GM21737 (cell line): ENCODE measurements around the gene CHAMP1.

ENCODE experiments used
- ATAC-seq: cut with Tn5 transposase; IDR thresholded peaks from one replicate; pipeline ENCODE4 v1.9.1; 2021; ENCODE audit warnings: mild to moderate bottlenecking, moderate library complexity; ENCODE audit not compliant: unreplicated experiment

Gene CHAMP1, protein sequence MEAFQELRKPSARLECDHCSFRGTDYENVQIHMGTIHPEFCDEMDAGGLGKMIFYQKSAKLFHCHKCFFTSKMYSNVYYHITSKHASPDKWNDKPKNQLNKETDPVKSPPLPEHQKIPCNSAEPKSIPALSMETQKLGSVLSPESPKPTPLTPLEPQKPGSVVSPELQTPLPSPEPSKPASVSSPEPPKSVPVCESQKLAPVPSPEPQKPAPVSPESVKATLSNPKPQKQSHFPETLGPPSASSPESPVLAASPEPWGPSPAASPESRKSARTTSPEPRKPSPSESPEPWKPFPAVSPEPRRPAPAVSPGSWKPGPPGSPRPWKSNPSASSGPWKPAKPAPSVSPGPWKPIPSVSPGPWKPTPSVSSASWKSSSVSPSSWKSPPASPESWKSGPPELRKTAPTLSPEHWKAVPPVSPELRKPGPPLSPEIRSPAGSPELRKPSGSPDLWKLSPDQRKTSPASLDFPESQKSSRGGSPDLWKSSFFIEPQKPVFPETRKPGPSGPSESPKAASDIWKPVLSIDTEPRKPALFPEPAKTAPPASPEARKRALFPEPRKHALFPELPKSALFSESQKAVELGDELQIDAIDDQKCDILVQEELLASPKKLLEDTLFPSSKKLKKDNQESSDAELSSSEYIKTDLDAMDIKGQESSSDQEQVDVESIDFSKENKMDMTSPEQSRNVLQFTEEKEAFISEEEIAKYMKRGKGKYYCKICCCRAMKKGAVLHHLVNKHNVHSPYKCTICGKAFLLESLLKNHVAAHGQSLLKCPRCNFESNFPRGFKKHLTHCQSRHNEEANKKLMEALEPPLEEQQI

DNA sequence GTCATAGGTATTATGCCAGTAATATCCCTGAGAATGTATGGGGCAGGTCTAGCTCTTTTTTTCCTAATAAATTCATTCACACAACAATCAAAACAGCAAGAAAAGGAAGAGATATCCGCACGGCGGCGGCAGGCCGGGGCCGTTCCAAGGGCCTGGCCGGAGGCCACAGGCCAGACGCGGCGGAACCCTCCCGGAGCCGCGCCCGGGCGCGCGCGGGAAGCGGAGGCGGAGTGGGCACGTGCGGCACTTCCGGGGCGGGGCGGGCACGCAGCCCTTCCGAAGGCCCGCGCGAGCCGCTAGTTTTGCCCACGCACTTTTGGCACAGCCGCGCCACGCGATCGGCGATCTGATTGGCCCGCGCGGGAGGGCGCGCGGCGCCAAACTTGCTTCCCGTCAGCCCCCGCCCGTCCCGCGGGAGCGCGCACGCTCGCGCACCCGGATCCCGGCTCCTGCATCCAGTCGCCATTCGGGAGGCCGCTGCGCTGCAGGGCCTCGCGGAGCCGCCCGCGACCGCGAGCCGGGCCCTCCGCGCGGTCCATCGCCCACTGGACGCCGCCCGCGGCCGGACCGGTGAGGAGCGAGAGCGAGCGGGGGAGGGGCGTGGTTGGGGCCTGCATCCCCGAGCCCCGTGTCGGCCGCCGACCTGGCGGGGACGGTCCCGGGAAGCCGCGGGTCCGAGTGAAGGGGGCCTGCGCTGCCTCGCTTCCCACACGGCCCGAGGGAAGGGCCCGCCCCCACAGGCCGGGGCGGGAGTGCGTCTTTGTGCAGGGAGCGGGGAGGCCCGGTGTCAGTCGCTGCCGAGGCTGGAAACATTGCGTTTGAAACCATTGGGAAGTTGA lies at the start of gene CHAMP1:
CHAMP1 (plus strand) TSS at position 430 of the 839 bp plus-strand sequence. CDS start 9,340 bp downstream, outside the sequence.
- peak; percentile 79 for ATAC-seq

DNA sequence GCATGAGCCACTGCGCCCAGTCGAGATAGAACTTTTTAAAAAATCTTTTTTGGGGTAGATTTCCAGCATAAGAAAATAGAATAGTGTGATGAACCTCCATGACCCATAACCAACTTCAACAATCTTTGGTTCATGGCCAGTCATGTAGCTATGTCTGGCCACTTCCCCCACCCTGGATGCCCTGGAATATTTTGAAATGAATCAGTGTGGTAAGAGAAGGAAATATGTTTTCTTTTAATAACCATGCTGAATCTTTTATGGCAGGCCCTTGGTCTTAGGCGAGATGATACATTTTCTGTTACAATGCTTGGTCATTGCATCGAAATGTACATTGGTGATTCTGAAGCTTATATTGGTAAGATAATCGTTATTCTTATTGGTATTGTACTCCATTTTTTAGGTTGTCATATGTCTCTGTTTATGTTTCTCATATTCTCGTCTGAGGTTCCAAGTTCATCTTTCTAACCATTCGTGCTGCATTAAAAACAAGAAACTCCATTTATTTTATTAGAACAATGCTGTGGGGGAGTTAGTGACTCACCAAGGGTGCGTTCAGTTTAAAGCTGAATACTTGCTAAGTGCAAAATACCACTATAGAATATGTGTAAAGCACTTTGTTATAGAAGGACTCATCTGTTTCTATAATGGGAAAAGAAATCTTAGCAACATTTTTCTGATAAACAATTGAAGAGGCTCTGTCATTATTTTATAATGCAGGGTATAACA lies 49.3 kb upstream of the CHAMP1 start:
- ATAC-seq, result no peak

DNA sequence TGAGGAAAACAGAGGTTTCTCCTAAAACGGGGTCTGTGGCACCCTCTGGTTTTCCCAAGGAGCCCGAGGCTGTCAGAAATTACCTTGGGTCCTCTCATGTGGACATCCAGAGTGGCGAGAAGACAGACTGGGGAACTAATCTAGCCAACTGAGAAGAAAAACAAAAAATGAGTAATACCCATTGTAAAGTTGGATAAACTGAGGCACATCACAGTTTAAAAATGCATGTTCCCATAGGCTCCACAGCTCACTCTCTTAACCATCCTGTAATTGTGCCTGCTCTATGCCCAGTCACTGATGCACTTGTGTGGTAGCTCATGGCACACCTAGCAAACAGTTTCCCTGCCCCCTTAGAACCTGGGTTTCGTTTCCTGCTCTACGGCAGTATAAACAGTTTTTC lies 48.1 kb upstream of the CHAMP1 start:
- no peak for ATAC-seq

DNA sequence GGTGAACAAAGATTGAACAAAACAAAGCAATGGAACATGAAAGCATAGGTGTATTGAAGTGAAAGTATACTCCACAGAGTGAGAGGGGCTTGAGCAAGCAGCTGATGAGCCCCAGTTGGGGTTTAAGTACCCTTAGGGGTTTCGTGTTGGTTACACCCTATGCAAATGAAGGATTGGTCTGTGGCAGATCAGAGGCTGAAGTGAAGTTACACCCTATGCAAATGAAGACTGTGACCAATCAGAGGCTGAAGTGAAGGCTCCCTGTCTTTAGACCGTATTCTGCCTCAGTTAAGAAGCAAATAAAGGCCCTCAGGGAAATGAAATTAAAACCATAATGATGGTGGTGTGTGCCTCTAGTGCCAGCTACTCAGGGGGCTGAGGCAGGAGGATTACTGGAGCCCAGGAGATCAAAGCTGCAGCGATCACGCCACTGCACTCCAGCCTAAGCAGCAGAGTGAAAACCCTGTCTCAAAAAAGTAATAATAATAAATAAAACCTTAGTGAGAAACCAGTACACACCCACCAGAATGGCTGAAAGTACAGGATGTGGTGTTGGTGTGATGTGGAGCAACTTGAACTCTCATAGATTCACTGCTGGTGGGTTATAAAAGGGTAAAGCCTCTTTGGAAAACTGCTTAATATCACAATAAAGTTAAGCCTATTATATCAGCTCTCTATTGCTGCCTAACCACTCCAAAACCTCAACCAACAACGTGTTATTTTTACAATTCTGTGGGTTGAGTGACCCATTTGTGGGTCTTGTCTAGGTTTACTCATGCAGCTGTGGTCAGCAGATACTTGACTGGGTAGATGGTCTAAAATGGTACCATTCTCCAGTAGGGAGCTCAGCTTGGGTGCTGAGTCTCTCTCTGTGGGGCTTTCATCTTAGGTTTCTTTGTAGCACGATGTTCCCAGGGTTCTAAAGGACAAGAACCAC lies 45.7 kb upstream of the CHAMP1 start:
- no peak for ATAC-seq

DNA sequence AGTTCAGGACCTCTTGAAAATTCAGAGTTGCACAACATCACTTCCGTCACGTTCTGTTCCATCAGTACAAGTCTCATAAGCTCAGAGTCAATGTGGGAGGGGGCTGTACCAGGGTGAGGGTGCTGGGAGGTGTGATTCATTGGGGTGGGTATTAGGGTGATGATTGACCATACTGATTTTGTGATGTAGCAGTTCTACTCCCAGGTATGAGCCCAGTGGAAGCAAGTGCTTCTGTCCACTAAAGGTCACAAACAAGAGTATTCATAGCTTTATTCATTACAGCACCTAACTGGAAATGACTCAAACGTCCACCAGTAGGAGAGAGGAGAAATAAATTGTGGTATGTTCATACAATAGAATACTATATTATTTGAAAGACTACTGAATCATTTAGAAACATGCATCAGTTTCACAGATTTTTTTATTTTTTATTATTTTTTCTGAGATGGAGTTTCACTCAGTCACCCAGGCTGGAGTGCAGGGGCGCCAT lies 45.0 kb upstream of the CHAMP1 start:
- no peak for ATAC-seq

DNA sequence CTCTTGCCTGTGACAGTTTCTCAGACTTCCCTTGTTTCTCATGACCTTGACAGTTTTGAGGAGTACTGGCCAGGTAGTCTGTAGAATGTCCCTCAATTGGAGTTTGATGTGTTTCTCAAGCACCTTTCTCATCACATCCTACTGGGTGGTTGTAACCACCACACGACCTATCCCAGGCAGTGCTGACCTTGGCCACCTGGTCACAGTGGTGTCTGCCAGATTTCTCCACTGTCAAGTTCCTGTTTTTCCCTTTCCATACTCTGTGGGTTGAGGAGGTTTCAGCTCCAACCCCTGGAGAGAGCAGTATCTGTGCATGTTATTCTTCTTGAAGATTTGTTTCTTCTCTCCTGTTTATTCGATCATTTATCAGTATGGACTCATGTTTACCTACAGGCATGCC lies 41.3 kb upstream of the CHAMP1 start:
- ATAC-seq, result no peak

DNA sequence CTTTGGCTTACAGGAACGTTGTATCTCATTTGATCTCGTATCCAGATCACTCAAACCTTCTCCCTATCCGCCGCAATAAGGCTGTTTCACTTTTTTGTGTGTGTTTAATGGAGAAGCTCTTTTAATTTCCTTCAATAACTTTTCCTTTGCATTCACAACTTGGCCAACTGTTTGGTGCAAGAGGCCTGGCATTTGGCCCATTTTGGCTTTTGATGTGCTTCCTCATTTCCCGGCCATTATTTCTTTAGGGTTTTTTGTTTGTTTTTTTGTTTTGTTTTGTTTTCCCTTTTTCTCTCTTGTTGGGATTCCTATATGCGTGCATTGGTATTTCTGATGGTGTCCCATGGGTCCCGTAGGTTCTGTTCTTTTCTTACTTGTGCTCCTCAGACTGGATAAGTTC lies 39.0 kb upstream of the CHAMP1 start:
- ATAC-seq, result no peak

DNA sequence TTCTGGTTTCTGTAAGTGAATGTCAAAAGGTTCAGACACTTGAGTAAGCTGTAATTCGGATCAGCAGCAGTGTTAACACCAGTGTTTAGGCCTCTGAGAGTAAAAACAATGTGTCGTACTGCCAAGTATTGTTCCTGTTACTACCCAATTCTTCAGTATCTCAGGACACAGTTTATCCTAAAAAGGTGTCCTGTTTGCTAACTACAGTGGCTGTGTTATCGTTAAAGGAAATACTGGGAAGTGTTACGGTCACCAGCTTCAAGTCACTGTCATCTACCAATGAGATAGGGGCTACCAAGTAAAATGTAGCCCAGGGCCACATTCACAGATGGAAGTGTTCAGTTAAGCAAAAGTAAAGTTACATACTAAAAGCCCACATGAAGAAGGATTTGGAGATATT lies 35.2 kb upstream of the CHAMP1 start:
- no peak for ATAC-seq

DNA sequence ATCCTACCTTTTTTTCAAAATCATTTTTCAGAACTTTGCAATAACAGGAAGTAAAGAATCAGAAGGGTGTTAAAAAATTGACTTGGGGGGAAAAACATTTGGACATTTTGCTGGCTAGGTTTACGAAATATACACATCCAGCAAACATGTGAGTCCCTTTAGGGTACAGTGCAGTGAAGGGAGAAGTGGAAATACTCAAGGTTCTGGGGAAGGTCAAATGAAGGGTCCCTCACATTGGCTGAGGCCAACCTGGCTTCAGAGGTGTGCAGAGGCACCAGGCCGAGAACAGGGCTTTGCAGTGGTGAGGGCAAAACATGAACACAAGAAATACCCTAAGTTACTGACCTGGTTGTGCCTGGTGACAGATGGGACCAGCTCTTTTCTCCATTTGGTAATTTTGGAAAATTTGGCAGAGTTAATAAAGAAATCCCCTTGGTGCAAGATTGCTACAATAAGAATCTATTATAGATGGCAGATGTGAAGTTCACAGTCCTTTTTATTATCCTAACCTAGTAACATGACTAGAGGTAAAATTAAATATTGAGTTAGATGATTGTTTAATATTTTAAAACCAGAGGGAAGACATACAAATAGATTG lies 34.4 kb upstream of the CHAMP1 start:
- no peak for ATAC-seq

DNA sequence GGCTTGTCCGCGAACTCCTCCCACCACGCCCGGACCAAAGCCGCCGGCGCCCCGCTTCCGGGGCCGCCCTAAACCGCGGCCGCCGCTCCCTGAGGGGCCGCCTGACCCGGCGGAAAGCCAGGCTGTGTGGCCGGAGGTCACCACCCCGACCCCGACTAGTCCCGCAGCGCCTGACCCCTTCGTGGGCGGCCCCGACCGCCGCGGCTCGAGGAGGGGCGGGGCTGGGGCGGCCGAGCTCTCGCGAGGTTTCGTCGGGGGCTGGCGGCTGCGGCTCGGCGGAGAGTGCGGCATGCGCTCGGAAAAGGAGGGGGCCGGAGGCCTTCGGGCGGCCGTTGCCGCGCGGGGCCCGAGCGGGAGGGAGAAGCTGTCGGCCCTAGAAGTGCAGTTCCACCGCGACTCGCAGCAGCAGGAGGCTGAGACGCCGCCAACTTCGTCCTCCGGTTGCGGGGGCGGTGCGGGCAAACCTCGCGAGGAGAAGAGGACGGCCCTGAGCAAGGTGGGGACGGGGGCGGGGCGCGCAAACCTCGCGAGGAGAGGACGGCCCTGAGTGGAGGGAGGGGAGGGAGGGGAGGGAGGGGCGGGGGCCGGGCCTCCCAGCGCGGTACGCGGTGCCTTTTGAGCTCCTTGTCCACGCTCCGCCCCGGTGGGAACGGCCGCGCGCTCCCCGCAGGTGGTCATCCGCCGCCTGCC lies 32.8 kb upstream of the CHAMP1 start, which contains the start of gene UPF3A:
UPF3A (plus strand) TSS at position 251 of the 690 bp plus-strand sequence; CDS start at position 290, 39 bp downstream.
- peak; percentile 67 for ATAC-seq

DNA sequence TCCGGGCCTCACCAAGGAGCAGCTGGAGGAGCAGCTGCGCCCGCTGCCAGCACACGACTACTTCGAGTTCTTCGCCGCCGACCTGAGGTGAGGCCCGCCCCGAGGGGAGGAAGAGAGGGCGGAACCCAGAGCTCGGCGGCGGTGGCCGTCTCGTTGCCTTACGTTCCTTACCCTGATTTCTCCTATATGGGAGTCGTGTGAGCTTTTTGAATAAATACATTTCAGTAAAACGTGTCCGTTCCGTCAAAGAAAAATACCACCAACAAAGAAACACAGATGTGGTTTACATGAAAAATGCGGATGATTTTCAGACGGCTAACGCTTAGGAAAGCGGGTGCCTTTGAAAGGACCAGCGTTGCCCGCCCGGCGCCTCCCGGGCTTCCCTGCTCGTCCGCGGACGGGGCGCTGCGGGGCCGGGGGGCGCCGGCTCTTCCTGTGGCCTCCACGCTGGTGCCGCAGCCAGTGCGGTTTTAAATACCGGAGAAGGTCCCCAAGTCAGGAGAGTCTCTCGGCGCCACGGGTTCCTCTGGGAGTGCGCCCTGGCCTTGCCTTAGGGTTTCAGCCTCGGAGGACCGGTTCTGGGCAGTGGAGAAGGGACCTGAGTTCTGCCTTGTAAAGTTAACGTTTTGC lies 32.1 kb upstream of the CHAMP1 start:
- ATAC-seq, result peak; percentile 45

DNA sequence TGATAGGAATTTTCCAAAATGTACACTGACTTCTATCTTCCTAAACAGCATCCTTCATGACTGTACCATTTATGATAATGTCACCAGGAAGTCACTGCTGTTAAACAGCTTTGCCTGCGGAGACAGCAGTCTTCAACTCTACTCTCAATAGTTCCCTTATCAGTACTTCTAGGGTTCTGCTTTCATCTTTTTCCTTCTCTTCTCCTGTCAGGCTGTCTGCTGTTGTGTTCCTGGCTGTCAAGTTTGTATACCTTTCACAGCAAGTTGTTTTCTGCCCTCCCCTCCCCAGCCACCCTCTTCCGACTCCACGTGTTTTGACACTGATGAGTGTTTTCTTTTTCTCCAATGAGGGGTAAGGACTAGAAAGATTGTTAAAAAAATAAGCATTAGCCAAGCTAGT lies 30.7 kb upstream of the CHAMP1 start:
- no peak for ATAC-seq

DNA sequence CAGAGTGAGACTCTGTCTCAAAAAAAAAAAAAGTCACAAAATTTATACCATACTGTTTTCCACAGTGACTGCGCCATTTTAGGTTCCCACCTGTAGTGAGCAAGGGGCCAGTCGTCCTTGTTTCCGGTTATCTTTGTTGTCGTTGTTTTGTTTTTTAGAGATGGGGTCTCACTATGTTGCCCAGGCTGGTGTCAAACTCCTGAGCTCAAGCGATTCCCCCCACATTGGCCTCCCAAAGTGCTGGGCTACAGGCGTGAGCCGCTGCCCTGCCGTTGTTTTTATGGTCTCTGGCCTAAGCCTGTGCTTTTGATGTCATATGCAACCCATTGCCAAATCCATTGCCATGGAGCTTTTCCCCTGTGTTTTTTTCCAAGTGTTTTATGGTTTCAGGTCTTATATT lies 29.6 kb upstream of the CHAMP1 start:
- no peak for ATAC-seq

DNA sequence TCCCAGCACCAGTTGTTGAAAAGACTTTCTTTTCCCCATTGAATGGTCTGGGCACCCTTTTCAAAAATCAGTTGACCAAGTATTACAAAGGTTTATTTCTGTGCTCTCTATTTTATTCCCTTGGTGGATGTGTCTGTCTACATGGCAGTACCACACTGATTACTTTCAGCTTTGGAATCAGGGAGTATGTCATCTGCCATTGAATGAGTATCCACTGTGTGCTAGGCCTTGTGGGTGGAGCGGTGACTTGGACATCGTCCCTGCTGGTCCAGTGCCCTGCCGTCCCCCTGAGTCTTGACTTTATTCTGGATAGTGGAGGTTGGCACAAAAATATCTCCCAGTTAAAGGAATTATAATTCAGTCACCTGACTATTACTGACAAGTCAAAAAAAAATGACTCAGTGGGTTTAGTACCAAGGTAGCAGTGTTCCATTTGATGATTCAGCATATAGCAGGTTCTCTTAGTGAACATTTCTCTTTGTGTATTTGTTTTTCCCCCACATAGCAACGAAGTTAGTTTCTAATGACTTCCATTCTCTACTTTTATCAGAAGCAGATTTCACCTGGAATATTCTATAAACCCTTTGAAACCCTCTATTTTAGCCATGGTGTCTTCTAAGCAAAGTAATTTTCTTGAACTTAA lies 29.0 kb upstream of the CHAMP1 start:
- no peak for ATAC-seq

DNA sequence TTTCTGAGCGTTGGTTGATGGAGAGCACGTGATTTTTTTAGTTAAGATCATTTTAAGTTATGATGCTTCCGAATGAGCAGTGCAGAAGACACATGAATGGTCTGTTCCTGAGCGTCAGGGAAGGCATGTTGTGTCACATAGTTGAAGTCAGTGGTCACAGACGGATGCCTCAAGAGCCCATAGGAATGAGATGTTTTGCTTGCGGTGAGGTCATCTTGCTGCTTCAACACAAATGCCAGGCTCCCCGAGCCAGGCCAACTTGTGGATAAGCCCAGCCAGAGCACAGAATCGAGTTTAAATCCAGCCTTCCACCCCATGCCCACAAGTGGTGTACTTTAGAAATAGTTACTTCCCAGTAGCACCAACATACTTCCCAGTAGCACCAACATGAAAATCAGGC lies 27.5 kb upstream of the CHAMP1 start:
- no peak for ATAC-seq

DNA sequence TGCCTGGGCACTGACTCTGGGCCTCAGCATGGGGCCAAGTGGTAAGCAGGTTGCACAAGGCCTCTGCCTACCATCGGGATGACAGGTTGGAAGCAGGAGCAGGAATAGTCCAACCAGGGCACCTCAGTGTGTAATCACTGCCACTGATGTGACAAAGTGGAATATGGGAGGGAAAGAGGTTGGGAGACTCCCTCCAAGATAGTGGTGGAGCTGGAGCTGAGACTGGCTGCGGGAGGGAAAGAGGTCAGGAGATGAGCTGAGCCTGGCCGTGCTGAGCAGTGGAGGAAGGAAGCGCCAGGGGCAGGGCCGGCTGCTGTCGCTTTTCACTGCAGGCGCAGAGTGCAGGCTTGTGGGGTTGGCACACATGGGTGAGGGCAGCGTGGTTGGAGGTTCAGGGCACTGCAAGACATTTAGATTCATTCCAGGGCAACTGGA lies 26.1 kb upstream of the CHAMP1 start:
- ATAC-seq, result no peak

DNA sequence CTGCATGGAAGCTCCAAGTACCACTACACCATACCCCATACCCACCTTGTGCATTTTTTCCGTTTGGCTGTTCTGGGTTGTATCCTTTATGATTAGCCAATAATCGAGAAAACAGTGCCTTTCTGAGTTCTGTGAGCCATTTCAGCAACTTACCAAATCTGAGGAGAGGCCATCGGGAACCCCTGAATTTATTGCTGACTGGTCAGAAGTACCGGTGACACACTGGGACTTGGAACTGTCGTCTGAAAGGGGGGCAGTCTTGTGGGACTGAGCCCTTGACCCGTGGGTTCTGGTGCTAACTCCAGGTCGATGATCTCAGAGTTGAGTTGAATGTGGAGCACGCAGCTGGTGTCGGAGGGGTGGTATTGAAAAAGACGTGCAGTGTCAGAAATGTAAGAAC lies 17.9 kb upstream of the CHAMP1 start:
- ATAC-seq, result no peak
